GM12878 (cell line): ENCODE results near the gene HMCES. TPM values are rescaled to one million over a fixed set of nuclear protein-coding genes. Genes with fewer than 3 reads are reported as not detected.

Source experiments
- GATAD2B ChIP-seq: fragments of 450-650 bp; conservative IDR thresholded peaks from 2 replicates; pipeline ENCODE4 v1.6.1; 2017; ENCODE audit warnings: low read depth, mild to moderate bottlenecking, moderate library complexity
- KLF5 ChIP-seq: fragments of 450-650 bp; IDR thresholded peaks from 2 replicates; pipeline ENCODE4 v1.6.1; 2014; ENCODE audit warnings: mild to moderate bottlenecking; ENCODE audit not compliant: partially characterized antibody
- NR2C1 ChIP-seq: fragments of 450-650 bp; IDR thresholded peaks from 2 replicates; pipeline ENCODE4 v1.6.1; 2017; ENCODE audit warnings: antibody characterized with exemption, mild to moderate bottlenecking, moderate library complexity
- SMAD5 ChIP-seq: IDR thresholded peaks from 2 replicates; pipeline ENCODE4 v1.6.1; 2016; ENCODE audit warnings: antibody characterized with exemption, low read depth
- SUZ12 ChIP-seq: fragments of 200-600 bp; sonication (generic); IDR thresholded peaks from one replicate; pipeline ENCODE4 v1.6.1; 2018; ENCODE audit warnings: antibody characterized with exemption, mild to moderate bottlenecking; ENCODE audit not compliant: unreplicated experiment
- TBL1XR1 ChIP-seq: IDR thresholded peaks from 2 replicates; pipeline ENCODE4 v1.6.1; 2012; ENCODE audit warnings: low read depth, low read length, improper control_type of control experiment
- TCF3 ChIP-seq: IDR thresholded peaks from 2 replicates; pipeline ENCODE4 v1.6.1; 2012; ENCODE audit warnings: low read depth, mild to moderate bottlenecking, low read length, borderline replicate concordance; ENCODE audit not compliant: insufficient read depth
- WRNIP1 ChIP-seq: IDR thresholded peaks from 2 replicates; pipeline ENCODE4 v1.6.1; 2011; ENCODE audit warnings: low read depth, low read length, improper control_type of control experiment, borderline replicate concordance
- polyA plus RNA-seq, 11 experiments: library from polyadenylated mRNA; depleted of rRNA in 4 of 11; unstranded in 6 of 11; stranded (reverse) in 5 of 11; fragments of >200 nt; fragmentation: Nextera tagmentation in 4 of 11; fragmentation: Illumina TruSeq in 1 of 11; extraction: Ambion mirVana in 4 of 11; extraction: Trizol in 1 of 11; gene quantifications; 1 replicate in 1 of 11; 2 replicates in 10 of 11; pipeline versions ENCODE4 v1.2.1 to v1.2.3, GENCODE V29; 2011 to 2016; ENCODE audit warnings: inconsistent platforms in 2 of 11, missing spikeins in 2 of 11, low read depth in 1 of 11
- total RNA-seq, 4 experiments: library from RNA; depleted of rRNA in 3 of 4; stranded (reverse); fragments of >200 nt in 3 of 4; fragmentation: Illumina TruSeq in 1 of 4; extraction: Trizol in 1 of 4; gene quantifications; 2 replicates each; pipeline versions ENCODE4 v1.2.1 to v1.2.3, GENCODE V29; 2013 to 2021
- TF ChIP-seq, protein P1 (sequence below): fragments of 150-350 bp; IDR thresholded peaks from 2 replicates; pipeline ENCODE4 v1.6.1; 2016; ENCODE audit warnings: low read depth, low read length
- TF ChIP-seq, protein P2 (sequence below): IDR thresholded peaks from 2 replicates; pipeline ENCODE4 v1.6.1; 2012; ENCODE audit warnings: mild to moderate bottlenecking, low read depth, low read length
- TF ChIP-seq, protein P3 (sequence below): IDR thresholded peaks from 2 replicates; pipeline ENCODE4 v1.6.1; 2011; ENCODE audit warnings: borderline replicate concordance, low read depth, mild to moderate bottlenecking, moderate library complexity, mixed read lengths, low read length; ENCODE audit not compliant: insufficient read depth; ENCODE audit errors: extremely low read length
- TF ChIP-seq, protein P4 (sequence below): fragments of 450-650 bp; IDR thresholded peaks from 2 replicates; pipeline ENCODE4 v1.6.1; 2017; ENCODE audit warnings: mild to moderate bottlenecking, moderate library complexity
- TF ChIP-seq, protein P5 (sequence below), 3 experiments: IDR thresholded peaks in 2 of 3; conservative IDR thresholded peaks in 1 of 3; 2 replicates each; pipeline ENCODE4 v1.5.1; 2011; ENCODE audit warnings: low read depth in 3 of 3, low read length in 3 of 3, mild to moderate bottlenecking in 3 of 3, control low read depth in 2 of 3, moderate library complexity in 2 of 3, inconsistent platforms in 1 of 3, mixed read lengths in 1 of 3; ENCODE audit not compliant: control insufficient read depth in 2 of 3, insufficient read depth in 1 of 3; ENCODE audit errors: extremely low read depth in 1 of 3

The HMCES gene
- total and polyA plus RNA-seq, 10 of the 15 experiments (the other 5 are each of a cell fraction or from before 2014, with no cell fraction given) = 12.4 to 49.8 (median 27.0) TPM

DNA sequence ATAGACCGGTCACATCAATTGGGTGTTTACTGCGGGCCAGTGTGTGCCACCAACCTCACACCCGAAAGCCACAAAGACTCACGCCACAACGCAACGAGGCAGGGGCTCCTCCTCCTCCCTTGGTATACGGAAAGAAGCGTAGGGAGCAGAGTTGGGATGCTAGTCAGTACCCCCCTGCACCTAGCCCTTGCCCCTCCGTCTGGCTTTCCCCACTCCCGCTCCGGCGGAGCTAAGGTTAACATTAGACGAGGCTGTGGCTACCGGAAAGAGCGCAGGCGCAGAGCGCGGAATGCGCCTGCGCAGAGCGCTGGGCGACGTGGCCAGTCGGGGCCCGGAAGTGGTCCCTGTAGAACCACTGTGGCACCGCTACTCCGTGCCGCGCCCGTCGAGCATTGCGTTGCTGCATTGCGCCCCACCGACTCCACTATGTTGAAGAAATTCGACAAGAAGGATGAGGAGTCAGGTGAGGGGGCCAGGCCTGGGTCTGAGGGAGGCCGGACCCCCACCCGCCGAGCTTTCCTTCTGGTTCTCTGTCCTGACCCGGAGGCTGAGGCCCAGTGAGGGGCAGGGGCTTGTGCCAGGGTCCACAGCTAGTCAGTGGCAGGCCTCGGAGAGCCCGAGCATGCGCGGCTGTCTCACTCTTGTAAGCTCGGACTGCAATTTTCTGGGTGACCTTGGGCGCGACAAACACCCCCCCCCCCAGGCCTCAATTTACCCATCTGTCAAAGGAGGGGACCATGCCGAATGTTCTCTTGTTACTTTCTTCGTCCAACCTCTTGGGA is 29.2 kb upstream of the HMCES start, which contains the start of gene COPG1 (continued):
- TF ChIP-seq, protein P1, sequence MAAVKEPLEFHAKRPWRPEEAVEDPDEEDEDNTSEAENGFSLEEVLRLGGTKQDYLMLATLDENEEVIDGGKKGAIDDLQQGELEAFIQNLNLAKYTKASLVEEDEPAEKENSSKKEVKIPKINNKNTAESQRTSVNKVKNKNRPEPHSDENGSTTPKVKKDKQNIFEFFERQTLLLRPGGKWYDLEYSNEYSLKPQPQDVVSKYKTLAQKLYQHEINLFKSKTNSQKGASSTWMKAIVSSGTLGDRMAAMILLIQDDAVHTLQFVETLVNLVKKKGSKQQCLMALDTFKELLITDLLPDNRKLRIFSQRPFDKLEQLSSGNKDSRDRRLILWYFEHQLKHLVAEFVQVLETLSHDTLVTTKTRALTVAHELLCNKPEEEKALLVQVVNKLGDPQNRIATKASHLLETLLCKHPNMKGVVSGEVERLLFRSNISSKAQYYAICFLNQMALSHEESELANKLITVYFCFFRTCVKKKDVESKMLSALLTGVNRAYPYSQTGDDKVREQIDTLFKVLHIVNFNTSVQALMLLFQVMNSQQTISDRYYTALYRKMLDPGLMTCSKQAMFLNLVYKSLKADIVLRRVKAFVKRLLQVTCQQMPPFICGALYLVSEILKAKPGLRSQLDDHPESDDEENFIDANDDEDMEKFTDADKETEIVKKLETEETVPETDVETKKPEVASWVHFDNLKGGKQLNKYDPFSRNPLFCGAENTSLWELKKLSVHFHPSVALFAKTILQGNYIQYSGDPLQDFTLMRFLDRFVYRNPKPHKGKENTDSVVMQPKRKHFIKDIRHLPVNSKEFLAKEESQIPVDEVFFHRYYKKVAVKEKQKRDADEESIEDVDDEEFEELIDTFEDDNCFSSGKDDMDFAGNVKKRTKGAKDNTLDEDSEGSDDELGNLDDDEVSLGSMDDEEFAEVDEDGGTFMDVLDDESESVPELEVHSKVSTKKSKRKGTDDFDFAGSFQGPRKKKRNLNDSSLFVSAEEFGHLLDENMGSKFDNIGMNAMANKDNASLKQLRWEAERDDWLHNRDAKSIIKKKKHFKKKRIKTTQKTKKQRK = no peak
- TF ChIP-seq, protein P2, sequence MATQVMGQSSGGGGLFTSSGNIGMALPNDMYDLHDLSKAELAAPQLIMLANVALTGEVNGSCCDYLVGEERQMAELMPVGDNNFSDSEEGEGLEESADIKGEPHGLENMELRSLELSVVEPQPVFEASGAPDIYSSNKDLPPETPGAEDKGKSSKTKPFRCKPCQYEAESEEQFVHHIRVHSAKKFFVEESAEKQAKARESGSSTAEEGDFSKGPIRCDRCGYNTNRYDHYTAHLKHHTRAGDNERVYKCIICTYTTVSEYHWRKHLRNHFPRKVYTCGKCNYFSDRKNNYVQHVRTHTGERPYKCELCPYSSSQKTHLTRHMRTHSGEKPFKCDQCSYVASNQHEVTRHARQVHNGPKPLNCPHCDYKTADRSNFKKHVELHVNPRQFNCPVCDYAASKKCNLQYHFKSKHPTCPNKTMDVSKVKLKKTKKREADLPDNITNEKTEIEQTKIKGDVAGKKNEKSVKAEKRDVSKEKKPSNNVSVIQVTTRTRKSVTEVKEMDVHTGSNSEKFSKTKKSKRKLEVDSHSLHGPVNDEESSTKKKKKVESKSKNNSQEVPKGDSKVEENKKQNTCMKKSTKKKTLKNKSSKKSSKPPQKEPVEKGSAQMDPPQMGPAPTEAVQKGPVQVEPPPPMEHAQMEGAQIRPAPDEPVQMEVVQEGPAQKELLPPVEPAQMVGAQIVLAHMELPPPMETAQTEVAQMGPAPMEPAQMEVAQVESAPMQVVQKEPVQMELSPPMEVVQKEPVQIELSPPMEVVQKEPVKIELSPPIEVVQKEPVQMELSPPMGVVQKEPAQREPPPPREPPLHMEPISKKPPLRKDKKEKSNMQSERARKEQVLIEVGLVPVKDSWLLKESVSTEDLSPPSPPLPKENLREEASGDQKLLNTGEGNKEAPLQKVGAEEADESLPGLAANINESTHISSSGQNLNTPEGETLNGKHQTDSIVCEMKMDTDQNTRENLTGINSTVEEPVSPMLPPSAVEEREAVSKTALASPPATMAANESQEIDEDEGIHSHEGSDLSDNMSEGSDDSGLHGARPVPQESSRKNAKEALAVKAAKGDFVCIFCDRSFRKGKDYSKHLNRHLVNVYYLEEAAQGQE = 0 out of 2 replicates have a peak, but pooled peaks have one; percentile 3
- TF ChIP-seq WRNIP1 = no peak
- no peak for TF ChIP-seq TBL1XR1
- TF ChIP-seq, protein P3, sequence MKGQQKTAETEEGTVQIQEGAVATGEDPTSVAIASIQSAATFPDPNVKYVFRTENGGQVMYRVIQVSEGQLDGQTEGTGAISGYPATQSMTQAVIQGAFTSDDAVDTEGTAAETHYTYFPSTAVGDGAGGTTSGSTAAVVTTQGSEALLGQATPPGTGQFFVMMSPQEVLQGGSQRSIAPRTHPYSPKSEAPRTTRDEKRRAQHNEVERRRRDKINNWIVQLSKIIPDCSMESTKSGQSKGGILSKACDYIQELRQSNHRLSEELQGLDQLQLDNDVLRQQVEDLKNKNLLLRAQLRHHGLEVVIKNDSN = no peak
- TF ChIP-seq, protein P4, sequence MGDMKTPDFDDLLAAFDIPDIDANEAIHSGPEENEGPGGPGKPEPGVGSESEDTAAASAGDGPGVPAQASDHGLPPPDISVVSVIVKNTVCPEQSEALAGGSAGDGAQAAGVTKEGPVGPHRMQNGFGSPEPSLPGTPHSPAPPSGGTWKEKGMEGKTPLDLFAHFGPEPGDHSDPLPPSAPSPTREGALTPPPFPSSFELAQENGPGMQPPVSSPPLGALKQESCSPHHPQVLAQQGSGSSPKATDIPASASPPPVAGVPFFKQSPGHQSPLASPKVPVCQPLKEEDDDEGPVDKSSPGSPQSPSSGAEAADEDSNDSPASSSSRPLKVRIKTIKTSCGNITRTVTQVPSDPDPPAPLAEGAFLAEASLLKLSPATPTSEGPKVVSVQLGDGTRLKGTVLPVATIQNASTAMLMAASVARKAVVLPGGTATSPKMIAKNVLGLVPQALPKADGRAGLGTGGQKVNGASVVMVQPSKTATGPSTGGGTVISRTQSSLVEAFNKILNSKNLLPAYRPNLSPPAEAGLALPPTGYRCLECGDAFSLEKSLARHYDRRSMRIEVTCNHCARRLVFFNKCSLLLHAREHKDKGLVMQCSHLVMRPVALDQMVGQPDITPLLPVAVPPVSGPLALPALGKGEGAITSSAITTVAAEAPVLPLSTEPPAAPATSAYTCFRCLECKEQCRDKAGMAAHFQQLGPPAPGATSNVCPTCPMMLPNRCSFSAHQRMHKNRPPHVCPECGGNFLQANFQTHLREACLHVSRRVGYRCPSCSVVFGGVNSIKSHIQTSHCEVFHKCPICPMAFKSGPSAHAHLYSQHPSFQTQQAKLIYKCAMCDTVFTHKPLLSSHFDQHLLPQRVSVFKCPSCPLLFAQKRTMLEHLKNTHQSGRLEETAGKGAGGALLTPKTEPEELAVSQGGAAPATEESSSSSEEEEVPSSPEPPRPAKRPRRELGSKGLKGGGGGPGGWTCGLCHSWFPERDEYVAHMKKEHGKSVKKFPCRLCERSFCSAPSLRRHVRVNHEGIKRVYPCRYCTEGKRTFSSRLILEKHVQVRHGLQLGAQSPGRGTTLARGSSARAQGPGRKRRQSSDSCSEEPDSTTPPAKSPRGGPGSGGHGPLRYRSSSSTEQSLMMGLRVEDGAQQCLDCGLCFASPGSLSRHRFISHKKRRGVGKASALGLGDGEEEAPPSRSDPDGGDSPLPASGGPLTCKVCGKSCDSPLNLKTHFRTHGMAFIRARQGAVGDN = peak; percentile 95
- TF ChIP-seq SUZ12 = no peak
- TF ChIP-seq KLF5 = peak; percentile 49
- TF ChIP-seq NR2C1 = peak; percentile 57
- 0 out of 2 replicates have a peak, but pooled peaks have one; percentile 29 for TF ChIP-seq TCF3
- TF ChIP-seq SMAD5 = peak; percentile 65; the same call in 1 of the 2 replicates
- TF ChIP-seq, protein P5, sequence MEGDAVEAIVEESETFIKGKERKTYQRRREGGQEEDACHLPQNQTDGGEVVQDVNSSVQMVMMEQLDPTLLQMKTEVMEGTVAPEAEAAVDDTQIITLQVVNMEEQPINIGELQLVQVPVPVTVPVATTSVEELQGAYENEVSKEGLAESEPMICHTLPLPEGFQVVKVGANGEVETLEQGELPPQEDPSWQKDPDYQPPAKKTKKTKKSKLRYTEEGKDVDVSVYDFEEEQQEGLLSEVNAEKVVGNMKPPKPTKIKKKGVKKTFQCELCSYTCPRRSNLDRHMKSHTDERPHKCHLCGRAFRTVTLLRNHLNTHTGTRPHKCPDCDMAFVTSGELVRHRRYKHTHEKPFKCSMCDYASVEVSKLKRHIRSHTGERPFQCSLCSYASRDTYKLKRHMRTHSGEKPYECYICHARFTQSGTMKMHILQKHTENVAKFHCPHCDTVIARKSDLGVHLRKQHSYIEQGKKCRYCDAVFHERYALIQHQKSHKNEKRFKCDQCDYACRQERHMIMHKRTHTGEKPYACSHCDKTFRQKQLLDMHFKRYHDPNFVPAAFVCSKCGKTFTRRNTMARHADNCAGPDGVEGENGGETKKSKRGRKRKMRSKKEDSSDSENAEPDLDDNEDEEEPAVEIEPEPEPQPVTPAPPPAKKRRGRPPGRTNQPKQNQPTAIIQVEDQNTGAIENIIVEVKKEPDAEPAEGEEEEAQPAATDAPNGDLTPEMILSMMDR (IDR thresholded peaks at IDR 0.05 in 2 of 3, conservative IDR thresholded peaks at IDR 0.05 in 1 of 3; ENCODE audit: control insufficient read depth in 2 of 3, extremely low read depth in 1 of 3, insufficient read depth in 1 of 3, low read depth in 3 of 3, low read length in 3 of 3) = no peak
- peak; percentile 86; the same call in 1 of the 2 replicates for TF ChIP-seq GATAD2B
